ENCODE measurements around the gene CASKIN2. TPM values are rescaled to one million over a fixed set of nuclear protein-coding genes. Genes with fewer than 3 reads are reported as not detected.
A peak's percentile ranks its signal among the peaks of the same experiment; 100 is the strongest.

The CASKIN2 gene
- total RNA-seq, 1 donor from 2014 or later: 112 TPM

DNA sequence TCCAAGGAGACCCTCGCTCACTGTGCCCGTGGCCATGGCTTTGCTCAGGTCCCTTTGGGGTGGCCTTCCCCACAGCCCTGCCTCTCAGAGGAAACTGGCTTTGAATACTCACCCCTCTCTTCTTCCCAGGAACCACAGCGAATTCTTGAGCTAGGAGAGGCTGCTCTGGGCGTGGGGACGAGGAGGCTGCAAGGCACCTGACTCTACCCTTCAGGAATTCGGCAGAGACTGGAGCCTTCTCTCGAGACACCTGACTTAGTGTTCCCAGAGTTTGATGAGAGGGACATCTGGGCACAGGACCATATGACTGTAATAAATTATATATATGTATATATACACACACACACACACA lies 16.4 kb upstream of the CASKIN2 start:
- DNase-seq (ENCODE audit: low spot score in 2 of 2): no peak
- H3K9me3 ChIP-seq: no peaks in the 10 kb centered on the region
- no peak overlapping the region for H3K4me3 ChIP-seq
- H3K27ac ChIP-seq: no peak overlapping the region
- H3K36me3 ChIP-seq: peaks cover 0 to 2% of the 10 kb centered on the region in 2 donors
- intact Hi-C loops (cut with DNase I): no loop called here
- no peaks in the 10 kb centered on the region for H3K27me3 ChIP-seq
- TF ChIP-seq, protein P1, sequence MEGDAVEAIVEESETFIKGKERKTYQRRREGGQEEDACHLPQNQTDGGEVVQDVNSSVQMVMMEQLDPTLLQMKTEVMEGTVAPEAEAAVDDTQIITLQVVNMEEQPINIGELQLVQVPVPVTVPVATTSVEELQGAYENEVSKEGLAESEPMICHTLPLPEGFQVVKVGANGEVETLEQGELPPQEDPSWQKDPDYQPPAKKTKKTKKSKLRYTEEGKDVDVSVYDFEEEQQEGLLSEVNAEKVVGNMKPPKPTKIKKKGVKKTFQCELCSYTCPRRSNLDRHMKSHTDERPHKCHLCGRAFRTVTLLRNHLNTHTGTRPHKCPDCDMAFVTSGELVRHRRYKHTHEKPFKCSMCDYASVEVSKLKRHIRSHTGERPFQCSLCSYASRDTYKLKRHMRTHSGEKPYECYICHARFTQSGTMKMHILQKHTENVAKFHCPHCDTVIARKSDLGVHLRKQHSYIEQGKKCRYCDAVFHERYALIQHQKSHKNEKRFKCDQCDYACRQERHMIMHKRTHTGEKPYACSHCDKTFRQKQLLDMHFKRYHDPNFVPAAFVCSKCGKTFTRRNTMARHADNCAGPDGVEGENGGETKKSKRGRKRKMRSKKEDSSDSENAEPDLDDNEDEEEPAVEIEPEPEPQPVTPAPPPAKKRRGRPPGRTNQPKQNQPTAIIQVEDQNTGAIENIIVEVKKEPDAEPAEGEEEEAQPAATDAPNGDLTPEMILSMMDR (IDR thresholded peaks at IDR 0.05): no peak
- no peaks in the 10 kb centered on the region for H3K4me1 ChIP-seq

DNA sequence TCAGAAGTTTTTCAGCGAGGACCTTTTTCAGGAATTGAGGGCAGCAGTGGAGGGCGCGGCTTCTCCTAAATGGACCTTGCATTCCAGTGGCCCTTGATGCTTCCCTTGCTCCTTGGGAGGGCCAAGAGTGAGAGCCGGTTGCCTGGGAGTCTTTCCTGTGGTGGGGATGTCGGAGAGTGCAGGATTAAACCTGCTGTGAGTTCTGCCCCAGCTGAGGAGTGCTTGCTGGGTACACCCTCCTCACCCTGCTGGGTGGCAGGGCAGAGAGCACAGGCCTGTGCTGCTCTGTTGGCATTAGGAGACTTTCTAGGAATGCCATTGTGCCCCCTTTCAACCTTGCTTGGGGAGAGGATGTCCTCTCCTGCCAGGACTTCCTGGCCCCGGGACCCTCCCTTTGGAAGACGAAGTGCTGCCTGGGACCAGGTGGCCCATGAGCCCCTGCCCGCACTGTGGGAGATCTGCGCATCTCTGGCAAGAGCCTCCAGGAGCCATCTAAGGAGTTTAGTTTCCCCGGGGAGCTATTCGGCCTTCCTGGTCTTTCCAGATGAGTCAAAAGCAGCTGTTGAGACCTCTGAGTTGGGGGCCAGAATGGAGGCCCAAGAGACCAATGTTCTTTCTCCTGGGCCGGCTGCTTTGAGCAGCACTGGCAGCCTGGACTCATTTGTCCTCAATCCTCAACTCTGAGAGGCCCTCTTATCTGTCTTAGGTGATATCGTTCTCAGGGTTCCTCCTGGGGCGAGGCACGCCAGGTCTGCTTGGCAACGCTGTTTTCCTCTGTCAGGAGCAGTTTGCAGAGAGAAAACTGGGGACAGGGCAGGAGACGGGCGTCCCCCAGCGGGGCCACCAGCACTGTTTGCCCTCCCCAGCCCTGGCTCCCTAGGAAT lies 15.7 kb upstream of the CASKIN2 start:
- Histone ChIP-seq H3K27me3 (no peaks in the 10 kb centered on the region), H3K9me3 (no peaks in the 10 kb centered on the region), H3K4me3 (no peak overlapping the region), H3K4me1 (peaks cover 0 to 4% of the 10 kb centered on the region in 2 donors), H3K27ac (no peak overlapping the region), H3K36me3 (peaks cover 0 to 2% of the 10 kb centered on the region in 2 donors)
- TF ChIP-seq, protein P1 (IDR thresholded peaks at IDR 0.05): no peak
- intact Hi-C loops (cut with DNase I): no loop called here
- no peak for DNase-seq (ENCODE audit: low spot score in 2 of 2)

DNA sequence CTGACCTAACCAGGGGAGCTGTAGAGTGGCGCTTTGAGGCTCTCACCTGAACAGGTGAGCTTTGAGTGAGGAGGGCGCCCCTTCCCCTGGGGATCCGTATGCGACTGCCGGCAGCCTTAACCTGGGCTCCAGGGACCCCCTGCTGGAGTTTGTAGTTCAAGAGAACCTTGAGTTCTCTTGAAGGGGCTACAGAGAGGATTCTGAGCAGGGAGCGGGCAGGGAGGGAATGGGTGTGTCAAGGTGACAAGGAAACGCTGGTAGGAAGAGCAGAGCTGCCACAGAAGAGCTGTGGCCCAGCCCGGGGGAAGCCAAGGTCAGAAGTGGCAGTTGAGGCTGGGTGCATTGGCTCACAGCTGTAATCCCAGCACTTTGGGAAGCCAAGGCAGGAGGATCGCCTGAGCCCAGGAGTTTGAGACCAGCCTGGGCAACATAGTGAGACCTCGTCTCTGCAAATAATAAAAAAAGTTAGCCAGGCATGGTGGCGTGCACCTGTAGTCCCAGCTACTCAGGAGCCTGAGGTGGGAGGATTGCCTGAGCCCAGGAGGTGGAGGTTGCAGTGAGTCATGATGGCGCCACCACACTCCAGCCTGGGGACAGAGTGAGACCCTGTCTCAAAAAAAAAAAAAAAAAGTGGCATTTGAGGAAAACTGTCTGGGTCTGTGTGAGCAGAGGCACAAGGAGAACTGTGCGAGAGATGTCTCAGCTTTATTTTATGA lies 11.4 kb upstream of the CASKIN2 start:
- no peak for DNase-seq (ENCODE audit: low spot score in 2 of 2)
- H3K27me3 ChIP-seq: no peaks in the 10 kb centered on the region
- peaks cover 4 to 11% of the 10 kb centered on the region in 2 donors for H3K4me1 ChIP-seq
- H3K36me3 ChIP-seq: peaks cover 0 to 4% of the 10 kb centered on the region in 2 donors
- H3K27ac ChIP-seq: no peak overlapping the region
- TF ChIP-seq, protein P1 (IDR thresholded peaks at IDR 0.05): no peak
- H3K9me3 ChIP-seq: no peaks in the 10 kb centered on the region
- H3K4me3 ChIP-seq: peak overlapping the region; percentile 71 to 77
- intact Hi-C loops (cut with DNase I): no loop called here

DNA sequence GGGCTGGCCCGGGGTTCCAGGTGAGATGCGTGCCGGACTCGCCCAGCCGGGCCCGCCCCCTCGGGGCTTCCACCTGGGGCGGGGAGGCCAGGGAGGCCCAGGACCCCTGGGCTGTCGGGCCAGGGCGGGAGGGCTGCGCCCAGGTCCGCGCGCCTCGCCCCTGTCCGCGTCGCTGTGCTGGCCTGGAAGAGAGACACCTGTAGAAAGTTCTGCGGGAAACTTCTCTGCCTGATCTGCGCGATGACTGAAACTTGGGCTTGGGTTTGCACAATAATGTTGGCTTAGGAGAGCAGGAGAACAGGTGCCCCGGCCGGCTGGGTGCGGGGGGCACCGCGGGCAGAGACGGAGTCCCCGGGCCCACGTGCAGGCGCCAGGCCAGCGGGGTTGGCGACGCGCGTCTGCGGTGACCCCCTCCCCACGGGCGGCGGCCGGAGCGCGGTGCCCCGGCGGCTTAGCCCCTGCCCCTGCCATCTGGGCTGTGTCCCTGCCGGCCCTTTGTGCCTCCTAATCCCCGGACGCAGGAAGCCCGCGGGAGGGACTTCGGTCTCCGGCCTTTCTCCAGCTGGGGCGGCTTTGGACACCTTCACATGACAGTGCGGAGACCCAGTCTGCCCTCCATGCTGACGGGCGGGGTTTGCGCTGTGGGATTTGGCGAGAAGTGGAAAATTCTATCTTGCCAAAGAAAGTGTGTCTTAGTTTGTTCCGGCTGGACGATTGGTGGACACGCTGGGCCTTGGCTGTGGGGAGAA lies 10.6 kb upstream of the CASKIN2 start:
- peaks cover 0 to 7% of the 10 kb centered on the region in 2 donors for H3K36me3 ChIP-seq
- TF ChIP-seq, protein P1 (IDR thresholded peaks at IDR 0.05): no peak
- H3K27ac ChIP-seq: no peak overlapping the region
- peaks cover 4 to 11% of the 10 kb centered on the region in 2 donors for H3K4me1 ChIP-seq
- no peaks in the 10 kb centered on the region for H3K27me3 ChIP-seq
- H3K9me3 ChIP-seq: no peaks in the 10 kb centered on the region
- no peak for DNase-seq (ENCODE audit: low spot score in 2 of 2)
- peak overlapping the region; percentile 71 to 77 for H3K4me3 ChIP-seq
- intact Hi-C loops (cut with DNase I): loop anchor here (1.0 to 2.0 kb wide), 2 partner anchors 63 to 99 kb away; no protein-coding TSS in a partner anchor

Data from ascending aorta (tissue), 2 donors.